IPS-18a (cell line): Measurements from ENCODE around the gene ACP1.
"Not testable (repeated sequence)": the region's sequence is repeated elsewhere in the genome, so short reads cannot be mapped to it uniquely, and the experiment has no call there.

Experiments
- H3K27ac ChIP-seq: one replicate; pipeline ENCODE4 v1.5.1; 2013; ENCODE audit warnings: low read length
- H3K27me3 ChIP-seq: one replicate; pipeline ENCODE4 v1.6.1; 2013; ENCODE audit warnings: mild to moderate bottlenecking, low read length; ENCODE audit not compliant: control insufficient read depth, insufficient read depth
- H3K36me3 ChIP-seq: one replicate; pipeline ENCODE4 v1.6.1; 2013; ENCODE audit warnings: low read depth, low read length; ENCODE audit not compliant: control insufficient read depth
- H3K4me1 ChIP-seq: one replicate; pipeline ENCODE4 v1.6.1; 2013; ENCODE audit warnings: low read depth, low read length; ENCODE audit not compliant: control insufficient read depth
- H3K4me3 ChIP-seq: one replicate; pipeline ENCODE4 v1.5.1; 2013; ENCODE audit warnings: low read length
- H3K9ac ChIP-seq: one replicate; pipeline ENCODE4 v1.6.1; 2013; ENCODE audit warnings: mild to moderate bottlenecking, low read length, moderate library complexity
- H3K9me3 ChIP-seq: one replicate; pipeline ENCODE4 v1.6.1; 2013; ENCODE audit warnings: low read depth, low read length; ENCODE audit not compliant: control insufficient read depth

ACP1 gene

DNA sequence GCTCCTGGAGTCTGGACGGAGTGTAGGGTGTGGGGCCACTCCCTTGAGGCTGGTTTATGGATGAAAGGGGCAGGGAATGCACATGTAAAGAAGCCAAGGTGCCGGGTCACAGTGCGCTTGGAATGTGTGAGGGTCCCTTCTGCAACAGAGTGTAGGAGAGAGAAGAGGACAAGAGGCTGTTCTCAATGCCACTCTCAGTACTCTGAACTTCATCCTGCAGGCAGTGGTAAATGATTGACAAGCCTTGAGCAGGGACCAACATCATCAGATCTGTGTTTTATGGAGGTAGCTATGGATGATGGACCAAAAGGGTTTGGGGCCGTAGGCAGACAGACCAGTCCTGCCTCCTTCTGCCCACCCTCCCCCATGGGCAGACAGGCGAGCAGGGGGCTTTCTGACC is 30.3 kb downstream of the ACP1 start:
- Histone ChIP-seq H3K4me3 (no peak overlapping the region), H3K9me3 (no peaks in the 10 kb centered on the region), H3K27ac (no peak overlapping the region), H3K4me1 (no peaks in the 10 kb centered on the region), H3K36me3 (no peaks in the 10 kb centered on the region), H3K27me3 (peaks cover 14% of the 10 kb centered on the region), H3K9ac (no peak overlapping the region)

DNA sequence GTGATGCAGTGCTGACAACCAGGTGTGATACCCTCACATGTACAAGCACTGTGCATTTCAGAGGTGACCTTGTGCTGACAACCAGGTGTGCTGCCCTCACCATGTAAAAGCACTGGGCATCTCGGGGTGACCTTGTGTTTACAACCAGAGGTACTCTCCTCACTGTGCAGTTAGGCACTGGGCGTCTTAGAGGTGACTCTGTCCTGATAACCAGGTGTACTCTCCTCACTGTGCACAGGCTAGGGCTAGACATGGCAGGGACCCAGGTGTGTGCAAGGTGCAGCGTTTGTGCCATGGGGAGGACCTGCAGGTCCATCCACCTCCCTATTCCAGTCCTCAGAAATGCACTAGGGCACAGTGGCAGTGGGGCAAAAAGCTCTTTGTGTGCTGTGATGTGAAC is 31.6 kb downstream of the ACP1 start:
- Histone ChIP-seq H3K9ac (no peak overlapping the region), H3K4me3 (no peak overlapping the region), H3K4me1 (no peaks in the 10 kb centered on the region), H3K36me3 (no peaks in the 10 kb centered on the region), H3K27ac (no peak overlapping the region), H3K27me3 (peaks cover 1% of the 10 kb centered on the region), H3K9me3 (no peaks in the 10 kb centered on the region)

DNA sequence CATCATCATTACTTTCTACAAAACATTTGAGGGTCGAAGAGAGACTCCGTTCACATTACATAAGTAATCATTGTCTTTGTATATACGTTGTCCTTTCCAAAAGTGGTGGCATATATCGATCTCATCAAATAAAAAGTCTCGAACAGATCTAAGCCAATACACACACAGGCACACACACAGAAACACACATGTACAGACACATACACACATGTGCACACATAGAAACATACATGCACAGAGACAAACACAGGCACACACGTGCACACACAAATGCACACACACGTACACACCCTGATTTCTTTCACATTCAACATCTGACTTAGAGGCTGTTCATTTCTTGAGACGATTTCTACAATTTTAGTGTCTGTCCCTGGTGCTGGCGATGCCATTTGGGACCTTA is 40.6 kb downstream of the ACP1 start:
- Histone ChIP-seq H3K4me1 (peaks cover 14% of the 10 kb centered on the region), H3K36me3 (no peaks in the 10 kb centered on the region), H3K4me3 (no peak overlapping the region), H3K9me3 (no peaks in the 10 kb centered on the region), H3K27me3 (no peaks in the 10 kb centered on the region), H3K27ac (no peak overlapping the region), H3K9ac (no peak overlapping the region)

DNA sequence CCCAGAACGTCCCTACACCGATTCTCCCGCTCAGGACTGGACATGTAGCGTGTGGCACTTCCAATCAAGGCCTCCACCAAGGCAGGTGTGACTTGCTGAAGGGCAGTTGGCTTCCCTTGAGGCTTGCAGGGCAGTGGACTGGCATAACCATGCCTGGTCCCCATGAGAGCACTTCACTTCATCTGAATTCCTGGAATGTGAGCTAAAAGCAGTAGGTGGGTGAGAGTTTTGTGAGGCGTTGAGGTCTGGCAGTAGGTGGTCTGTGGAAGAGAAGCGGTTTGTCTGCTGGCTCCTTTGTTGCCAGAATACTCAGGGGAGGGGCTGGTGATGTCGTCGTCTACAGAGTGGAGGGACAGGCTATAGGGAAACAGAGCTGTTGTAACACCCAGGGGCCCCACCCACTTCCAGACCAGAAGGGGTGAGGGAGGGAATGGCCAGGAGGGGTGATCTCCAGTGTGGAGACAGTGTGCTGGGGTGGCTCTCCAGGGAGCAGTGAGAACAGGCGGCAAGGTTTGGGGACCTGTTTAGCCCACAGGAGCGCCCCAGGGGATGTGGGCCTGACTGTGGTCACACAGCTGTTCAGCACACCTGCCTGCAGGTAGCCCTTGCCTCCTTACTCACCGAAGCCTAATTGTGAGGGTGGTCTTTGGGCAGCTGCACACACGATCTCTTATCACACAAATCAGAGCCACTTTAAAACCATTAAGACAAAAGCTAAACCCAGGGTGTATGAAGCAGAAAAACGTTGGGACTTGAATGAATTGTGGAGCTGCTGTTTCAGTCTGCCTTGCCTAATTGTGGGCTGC is 44.6 kb downstream of the ACP1 start:
- no peaks in the 10 kb centered on the region for H3K36me3 ChIP-seq
- H3K27me3 ChIP-seq, result no peaks in the 10 kb centered on the region
- peaks cover 18% of the 10 kb centered on the region for H3K4me1 ChIP-seq
- no peak overlapping the region for H3K9ac ChIP-seq
- no peak overlapping the region for H3K27ac ChIP-seq
- H3K9me3 ChIP-seq, result no peaks in the 10 kb centered on the region
- no peak overlapping the region for H3K4me3 ChIP-seq

DNA sequence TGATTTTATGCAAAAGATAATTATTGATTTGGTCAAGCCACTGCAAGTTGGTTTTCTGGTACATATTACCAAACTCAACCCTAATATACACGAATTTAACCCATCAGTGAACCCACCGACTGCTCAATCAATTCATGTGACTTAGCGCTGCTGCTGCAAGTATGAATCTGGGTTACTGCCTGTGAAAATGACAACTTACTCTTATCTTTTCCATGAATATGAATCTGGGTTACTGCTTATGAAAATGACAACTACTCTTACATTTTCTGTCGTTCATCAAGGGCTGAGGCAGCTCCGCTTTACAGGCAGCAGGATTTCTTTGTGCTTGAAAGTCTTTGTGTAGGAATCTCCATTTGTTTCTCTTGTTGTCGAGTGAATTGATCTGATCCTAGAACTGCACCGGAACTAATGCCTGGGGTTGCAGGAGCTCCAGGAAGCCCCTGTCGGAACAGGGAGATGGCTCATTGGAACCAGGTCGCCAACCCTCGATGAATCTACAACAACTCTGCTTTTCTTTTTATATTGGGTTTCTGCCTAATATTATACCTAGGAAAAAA is 45.3 kb downstream of the ACP1 start:
- no peaks in the 10 kb centered on the region for H3K27me3 ChIP-seq
- no peak overlapping the region for H3K4me3 ChIP-seq
- no peak overlapping the region for H3K9ac ChIP-seq
- H3K9me3 ChIP-seq, result no peaks in the 10 kb centered on the region
- H3K27ac ChIP-seq, result no peak overlapping the region
- peaks cover 18% of the 10 kb centered on the region for H3K4me1 ChIP-seq
- no peaks in the 10 kb centered on the region for H3K36me3 ChIP-seq

DNA sequence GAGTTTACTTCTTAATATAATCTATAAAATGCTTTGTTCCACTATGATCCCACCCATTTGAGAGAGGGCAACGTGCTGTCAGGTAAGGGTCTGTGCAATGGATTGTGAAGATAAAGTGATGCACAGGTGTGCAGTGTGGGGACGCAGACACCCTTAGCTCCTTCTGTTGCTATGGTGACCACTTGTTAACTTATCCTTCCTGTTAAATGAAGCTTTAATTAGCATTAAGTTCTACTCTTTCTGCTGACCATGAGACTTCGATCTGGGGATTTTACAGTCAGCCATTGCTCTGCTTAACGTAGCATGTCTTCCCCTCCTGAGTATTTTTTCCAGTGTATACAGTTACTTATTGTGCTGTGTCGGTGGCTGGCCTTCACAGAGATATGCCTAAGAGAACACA is 46.2 kb downstream of the ACP1 start:
- Histone ChIP-seq H3K9ac (no peak overlapping the region), H3K27ac (no peak overlapping the region), H3K4me1 (peaks cover 18% of the 10 kb centered on the region), H3K27me3 (no peaks in the 10 kb centered on the region), H3K4me3 (no peak overlapping the region), H3K36me3 (no peaks in the 10 kb centered on the region), H3K9me3 (no peaks in the 10 kb centered on the region)

DNA sequence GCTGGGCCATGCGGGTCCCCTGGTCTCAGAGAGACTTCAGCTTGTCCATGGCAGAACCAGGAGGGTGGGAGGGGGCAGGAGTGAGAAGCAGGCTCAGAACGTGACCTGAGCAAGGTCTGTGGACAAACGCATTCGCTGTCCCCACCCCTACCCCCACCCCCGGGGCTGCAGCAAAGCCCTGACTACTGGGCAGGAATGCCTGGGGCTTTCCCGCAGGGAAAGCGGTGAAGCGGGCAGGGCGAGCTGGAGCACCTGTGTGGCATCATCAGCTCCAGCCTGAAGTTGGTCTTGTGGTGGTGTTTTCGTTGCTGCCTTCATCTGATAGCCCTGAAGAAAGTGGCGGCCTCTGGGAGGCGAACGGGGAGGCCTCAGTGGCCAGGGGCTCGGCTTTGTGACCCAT is 49.2 kb downstream of the ACP1 start:
- Histone ChIP-seq H3K4me1 (peaks cover 25% of the 10 kb centered on the region), H3K27ac (no peak overlapping the region), H3K9ac (no peak overlapping the region), H3K9me3 (no peaks in the 10 kb centered on the region), H3K36me3 (no peaks in the 10 kb centered on the region), H3K27me3 (no peaks in the 10 kb centered on the region), H3K4me3 (no peak overlapping the region)

DNA sequence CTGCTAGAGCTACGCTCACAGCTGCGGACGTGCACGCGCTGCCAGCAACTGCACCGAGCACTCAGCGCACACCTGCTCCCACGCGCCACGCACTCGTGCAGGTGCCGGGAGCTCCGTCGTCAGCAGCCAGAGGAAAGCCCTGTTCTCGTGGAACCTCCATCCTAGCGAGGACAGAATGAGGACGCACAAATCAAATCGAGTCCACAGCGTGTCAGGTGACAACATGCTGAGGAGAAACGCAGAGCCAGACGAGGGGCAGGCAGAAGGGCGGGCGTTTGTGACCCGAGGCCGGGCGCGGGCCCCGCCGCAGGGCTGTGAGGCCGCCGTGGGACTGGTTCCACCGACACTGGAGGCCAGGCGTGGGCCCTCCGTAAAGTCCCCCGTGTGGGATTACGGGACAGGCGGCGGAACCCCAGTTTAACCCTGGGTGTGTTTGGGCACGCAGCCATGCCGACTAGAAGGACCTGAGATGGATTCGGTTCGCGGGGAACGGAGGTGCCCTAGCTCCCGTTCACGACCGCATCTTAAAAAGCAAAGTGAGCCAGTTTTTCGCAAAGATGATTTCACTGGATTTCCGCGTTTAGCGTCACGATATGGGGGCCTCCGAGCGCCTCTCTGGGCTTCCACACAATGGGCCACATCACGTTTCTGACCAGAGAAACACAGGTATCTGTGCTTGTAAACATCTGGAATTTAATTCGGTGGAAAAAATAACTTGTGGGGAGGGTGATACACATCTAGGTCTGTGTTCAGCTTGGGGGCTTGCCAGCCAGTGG is 50.0 kb downstream of the ACP1 start:
- Histone ChIP-seq H3K27ac (no peak overlapping the region), H3K27me3 (no peaks in the 10 kb centered on the region), H3K4me1 (peaks cover 18% of the 10 kb centered on the region), H3K9me3 (no peaks in the 10 kb centered on the region), H3K36me3 (no peaks in the 10 kb centered on the region), H3K4me3 (no peak overlapping the region), H3K9ac (no peak overlapping the region)

DNA sequence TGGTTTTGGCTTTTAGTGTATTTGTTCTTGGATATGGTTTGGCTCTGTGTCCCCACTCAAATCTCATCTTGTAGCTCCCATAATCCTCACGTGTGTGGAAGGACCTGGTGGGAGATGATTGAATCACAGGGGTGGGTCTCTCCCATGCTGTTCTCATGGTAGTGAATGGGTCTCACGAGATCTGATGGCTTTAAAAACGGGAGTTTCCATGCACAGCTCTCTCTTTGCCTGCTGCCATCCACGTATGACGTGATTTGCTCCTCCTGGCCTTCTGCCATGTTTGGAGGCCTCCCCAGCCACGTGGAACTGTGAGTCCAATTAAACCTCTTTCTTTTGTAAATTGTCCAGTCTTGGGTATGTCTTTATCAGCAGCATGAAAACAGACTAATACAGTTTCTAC is 51.2 kb downstream of the ACP1 start:
- not testable (repeated sequence) for H3K9ac ChIP-seq, H3K4me1 ChIP-seq, H3K36me3 ChIP-seq, H3K27me3 ChIP-seq, H3K27ac ChIP-seq, H3K9me3 ChIP-seq, H3K4me3 ChIP-seq

DNA sequence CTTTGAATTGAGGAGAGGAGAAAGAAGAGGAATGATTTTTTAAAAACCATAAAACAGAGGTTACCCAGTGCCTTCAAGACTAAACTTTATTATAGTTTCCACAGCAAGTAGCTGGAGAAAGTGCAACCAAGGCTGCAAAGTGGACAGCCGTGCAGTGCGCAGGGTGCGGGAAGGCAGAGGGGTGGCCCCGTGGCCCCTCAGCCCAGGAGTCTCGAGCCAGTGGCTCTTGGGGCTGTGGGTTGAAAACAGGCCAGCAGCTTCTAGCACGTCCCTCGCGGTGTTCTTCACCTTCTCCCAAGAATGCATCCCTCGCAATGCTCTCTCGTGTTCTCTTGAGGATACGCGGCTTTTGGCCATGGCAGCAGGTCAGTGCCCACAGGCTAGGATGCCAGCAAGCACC is 51.6 kb downstream of the ACP1 start:
- Histone ChIP-seq H3K4me1 (peaks cover 9% of the 10 kb centered on the region), H3K27me3 (no peaks in the 10 kb centered on the region), H3K9ac (no peak overlapping the region), H3K9me3 (no peaks in the 10 kb centered on the region), H3K27ac (no peak overlapping the region), H3K4me3 (no peak overlapping the region), H3K36me3 (no peaks in the 10 kb centered on the region)

DNA sequence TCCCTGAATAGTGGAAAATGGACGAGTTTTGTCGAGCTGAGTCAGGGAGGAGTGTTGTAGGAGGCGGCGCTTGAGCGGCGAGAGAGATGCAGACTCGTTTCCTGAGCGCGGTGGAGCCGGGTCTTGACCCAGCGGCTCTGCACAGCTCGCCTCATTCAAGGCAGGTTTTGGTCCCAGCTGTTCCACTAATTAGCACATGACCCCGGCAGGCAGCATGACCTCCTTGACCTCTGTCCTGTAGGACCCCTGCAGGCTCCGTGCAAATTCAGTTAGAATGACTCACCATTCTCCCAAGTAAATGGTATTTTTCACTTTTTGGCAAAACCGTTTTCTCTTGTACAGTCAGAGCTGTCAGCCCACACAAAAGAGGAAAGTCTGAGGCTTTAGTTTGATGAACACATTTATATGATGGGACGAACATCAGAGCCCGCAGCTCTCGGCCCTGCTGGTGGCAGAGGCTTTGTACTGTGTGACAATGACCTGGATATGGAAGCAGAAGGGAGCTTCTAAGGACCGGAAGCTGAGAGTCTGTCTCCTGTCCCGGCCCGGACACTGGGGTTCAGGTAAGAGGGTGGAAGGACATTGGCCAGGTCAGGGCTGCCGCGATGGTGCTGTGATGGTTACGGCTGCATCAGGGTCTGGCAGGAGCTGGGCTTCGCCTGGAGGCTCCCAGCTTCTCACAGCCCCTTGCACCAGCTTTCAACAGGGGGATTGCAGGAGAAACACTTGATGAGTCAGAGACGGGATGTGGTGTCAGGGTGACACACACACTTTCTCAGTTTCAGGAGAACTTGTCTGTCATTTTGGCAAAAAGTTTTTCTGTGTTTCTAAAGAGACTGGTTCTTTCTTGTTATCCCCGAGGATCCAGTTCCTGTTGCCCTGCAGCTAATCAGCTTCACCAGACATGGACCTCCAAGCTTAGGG is 53.0 kb downstream of the ACP1 start:
- Histone ChIP-seq H3K4me1 (peaks cover 9% of the 10 kb centered on the region), H3K27me3 (no peaks in the 10 kb centered on the region), H3K4me3 (no peak overlapping the region), H3K36me3 (no peaks in the 10 kb centered on the region), H3K9ac (no peak overlapping the region), H3K27ac (no peak overlapping the region), H3K9me3 (no peaks in the 10 kb centered on the region)
